ENCODE measurements around the gene ARMC8. TPM values are rescaled to one million over a fixed set of nuclear protein-coding genes. Genes with fewer than 3 reads are reported as not detected.

ARMC8 gene
- total and polyA plus RNA-seq, 2 of the 8 experiments (the other 6 are each of a cell fraction or from before 2014, with no cell fraction given), result 47.3 to 58.5 TPM

DNA sequence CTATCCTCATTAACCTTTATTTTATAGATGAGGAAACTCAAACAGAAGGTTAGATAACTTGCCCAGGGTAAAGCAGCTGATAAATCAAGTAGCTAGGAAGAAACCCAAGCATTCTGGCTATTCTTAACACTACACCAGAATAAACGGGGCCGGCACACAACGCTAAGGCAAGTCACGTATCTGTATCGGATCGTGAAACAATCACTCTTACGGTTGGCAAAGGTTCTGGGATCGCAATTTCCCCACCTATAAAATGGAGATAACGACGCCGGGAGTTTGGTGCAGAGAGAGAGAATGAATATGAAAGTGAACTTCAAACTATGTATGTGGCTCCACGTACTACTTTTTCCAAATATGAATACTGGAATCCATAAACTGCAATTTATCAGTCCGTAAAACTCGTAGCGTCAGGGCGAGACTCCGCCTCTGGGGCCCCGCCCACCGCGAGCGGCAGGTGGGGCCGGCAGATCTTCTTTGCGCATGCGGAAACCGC, 252 bp upstream of the ARMC8 start (continued):
- peak; percentile 64 for TF ChIP-seq CHD7 (IDR thresholded peaks at IDR 0.05; ENCODE audit: insufficient replicate concordance, low read length)
- no peak for TF ChIP-seq SAP30 (IDR thresholded peaks at IDR 0.05; ENCODE audit: insufficient read depth, insufficient replicate concordance, low read length)
- TF ChIP-seq KDM4A (IDR thresholded peaks at IDR 0.05; ENCODE audit: low read depth, low read length, severe bottlenecking), result peak; percentile 8
- TF ChIP-seq TEAD4 (IDR thresholded peaks at IDR 0.05; ENCODE audit: low read depth, low read length), result no peak
- peak; percentile 65 for TF ChIP-seq NRF1 (IDR thresholded peaks at IDR 0.05; ENCODE audit: low read depth, low read length)
- TF ChIP-seq CBX5 (IDR thresholded peaks at IDR 0.05; ENCODE audit: low read depth, low read length), result no peak

Measured in H1 (cell line).